NT2/D1 (cell line): Measurements from ENCODE around the gene HS3ST2.
"Not testable (repeated sequence)": the region's sequence is repeated elsewhere in the genome, so short reads cannot be mapped to it uniquely, and the experiment has no call there.

ENCODE experiments used
- DNase-seq: peaks from one replicate; pipeline ENCODE4 v3.0.0-alpha.2; 2011; ENCODE audit warnings: low read depth, low spot score
- H3K27me3 ChIP-seq: 2 replicates; pipeline ENCODE4 v1.6.0; 2011; ENCODE audit warnings: mild to moderate bottlenecking; ENCODE audit not compliant: insufficient read length, insufficient read depth
- H3K36me3 ChIP-seq: 2 replicates; pipeline ENCODE4 v1.6.1; 2011; ENCODE audit warnings: mild to moderate bottlenecking, low read length, mixed read lengths; ENCODE audit not compliant: insufficient read depth, insufficient read length
- H3K4me1 ChIP-seq: 2 replicates; pipeline ENCODE4 v1.5.1; 2011; ENCODE audit not compliant: insufficient read depth, insufficient read length
- H3K4me3 ChIP-seq: 2 replicates; pipeline ENCODE4 v1.5.1; 2011; ENCODE audit warnings: low read depth; ENCODE audit not compliant: insufficient read length
- H3K9ac ChIP-seq: 2 replicates; pipeline ENCODE4 v1.6.0; 2011; ENCODE audit warnings: low read depth; ENCODE audit not compliant: insufficient read length
- H3K9me3 ChIP-seq: 2 replicates; pipeline ENCODE4 v1.5.1; 2011; ENCODE audit warnings: mild to moderate bottlenecking, low read length; ENCODE audit not compliant: insufficient read depth
- SUZ12 ChIP-seq: IDR thresholded peaks from 2 replicates; pipeline ENCODE4 v1.6.1; 2011; ENCODE audit not compliant: insufficient read length, insufficient read depth; ENCODE audit errors: extremely low read depth
- YY1 ChIP-seq: IDR thresholded peaks from 2 replicates; pipeline ENCODE4 v1.6.1; 2011; ENCODE audit not compliant: insufficient read length, insufficient read depth
- ZNF274 ChIP-seq: IDR thresholded peaks from 2 replicates; pipeline ENCODE4 v1.6.1; 2011; ENCODE audit warnings: mild to moderate bottlenecking, low read depth, low read length

Gene HS3ST2

DNA sequence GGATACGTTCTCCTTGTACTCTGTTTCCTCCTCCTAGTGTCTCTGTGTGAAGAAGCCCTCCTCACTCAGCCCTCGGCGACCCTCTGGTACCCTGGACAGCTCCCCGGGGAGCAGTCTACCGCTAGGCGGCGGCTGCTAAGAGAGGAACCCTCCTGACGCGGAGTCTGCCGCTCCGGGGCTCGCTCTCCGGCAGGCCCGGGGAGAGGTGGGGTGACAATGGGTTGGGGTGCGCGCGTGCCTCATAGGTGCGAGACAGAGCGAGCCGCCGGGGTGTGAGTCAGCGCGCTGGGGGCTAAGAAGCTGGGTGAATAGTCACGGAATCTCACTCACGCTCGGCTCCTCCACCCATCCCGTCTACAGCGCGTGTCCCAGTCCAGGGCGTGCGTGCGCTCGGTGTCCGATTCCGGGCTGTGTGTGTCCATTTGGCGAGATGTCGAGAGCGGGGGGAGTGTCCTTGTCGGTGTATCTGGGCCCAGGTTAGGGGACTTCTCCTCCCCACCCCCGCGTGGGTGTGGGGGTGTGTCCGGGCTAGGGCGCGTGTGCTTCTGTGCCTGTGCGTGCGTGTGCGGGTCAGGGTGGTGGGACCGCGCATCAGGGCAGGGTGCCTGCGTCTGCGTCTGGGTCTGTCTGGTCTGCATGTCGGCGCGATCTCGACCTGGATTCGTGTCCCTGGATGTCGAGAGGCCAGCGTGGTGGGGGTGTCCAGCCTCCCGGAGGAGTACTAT lies 577 bp upstream of the HS3ST2 start:
- peak; percentile 75 for DNase-seq
- peak overlapping the region; percentile 65 for H3K4me3 ChIP-seq
- peak overlapping the region; percentile 61 for H3K9ac ChIP-seq
- no peaks in the 10 kb centered on the region for H3K9me3 ChIP-seq
- no peaks in the 10 kb centered on the region for H3K36me3 ChIP-seq
- no peak for TF ChIP-seq SUZ12
- TF ChIP-seq YY1, result no peak
- no peak for TF ChIP-seq ZNF274
- H3K4me1 ChIP-seq, result peaks cover 4% of the 10 kb centered on the region
- H3K27me3 ChIP-seq, result peaks cover 66% of the 10 kb centered on the region

DNA sequence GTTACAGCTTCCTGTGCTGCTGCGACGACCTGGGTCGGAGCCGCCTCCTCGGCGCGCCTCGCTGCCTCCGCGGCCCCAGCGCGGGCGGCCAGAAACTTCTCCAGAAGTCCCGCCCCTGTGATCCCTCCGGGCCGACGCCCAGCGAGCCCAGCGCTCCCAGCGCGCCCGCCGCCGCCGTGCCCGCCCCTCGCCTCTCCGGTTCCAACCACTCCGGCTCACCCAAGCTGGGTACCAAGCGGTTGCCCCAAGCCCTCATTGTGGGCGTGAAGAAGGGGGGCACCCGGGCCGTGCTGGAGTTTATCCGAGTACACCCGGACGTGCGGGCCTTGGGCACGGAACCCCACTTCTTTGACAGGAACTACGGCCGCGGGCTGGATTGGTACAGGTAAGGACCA lies 746 bp downstream of the HS3ST2 start:
- TF ChIP-seq ZNF274 (no peak), SUZ12 (peak; percentile 91)
- H3K9me3 ChIP-seq, result no peaks in the 10 kb centered on the region
- H3K27me3 ChIP-seq, result peaks cover 74% of the 10 kb centered on the region
- no peak for DNase-seq
- peaks cover 4% of the 10 kb centered on the region for H3K4me1 ChIP-seq
- peak overlapping the region; percentile 65 for H3K4me3 ChIP-seq
- H3K36me3 ChIP-seq, result no peaks in the 10 kb centered on the region
- peak overlapping the region; percentile 69 for H3K9ac ChIP-seq

DNA sequence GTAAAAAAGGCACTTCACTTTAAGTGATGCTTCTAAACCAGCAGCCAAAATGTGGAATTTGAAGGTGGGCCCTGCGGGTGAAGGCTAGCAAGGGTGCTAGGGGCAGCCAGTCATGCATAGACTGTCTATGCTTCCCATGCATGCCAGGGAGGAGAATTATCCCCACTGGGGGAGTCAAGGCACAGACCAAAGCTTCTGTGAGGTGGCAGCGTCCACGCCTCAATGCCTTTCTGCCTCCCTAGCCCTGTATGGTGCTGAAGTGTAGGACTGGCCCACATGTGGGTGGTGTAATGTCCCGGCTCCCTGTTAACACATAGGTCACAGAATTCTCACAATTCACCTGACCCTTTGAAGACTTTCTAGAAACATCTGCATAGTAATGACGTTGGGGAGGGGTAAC lies 1.9 kb downstream of the HS3ST2 start:
- H3K4me1 ChIP-seq, result peaks cover 4% of the 10 kb centered on the region
- H3K27me3 ChIP-seq, result peaks cover 74% of the 10 kb centered on the region
- no peaks in the 10 kb centered on the region for H3K9me3 ChIP-seq
- TF ChIP-seq SUZ12 (no peak), YY1 (no peak), ZNF274 (no peak)
- no peak overlapping the region for H3K4me3 ChIP-seq
- no peak overlapping the region for H3K9ac ChIP-seq
- no peak for DNase-seq
- H3K36me3 ChIP-seq, result no peaks in the 10 kb centered on the region

GRCh38 chr16:22816475-22816874 lies 2.5 kb downstream of the HS3ST2 start:
- DNase-seq, result no peak
- Histone ChIP-seq H3K9me3 (no peaks in the 10 kb centered on the region), H3K27me3 (peaks cover 72% of the 10 kb centered on the region), H3K9ac (no peak overlapping the region), H3K4me1 (peaks cover 4% of the 10 kb centered on the region), H3K36me3 (no peaks in the 10 kb centered on the region), H3K4me3 (no peak overlapping the region)
- TF ChIP-seq YY1, result no peak
- no peak for TF ChIP-seq ZNF274
- no peak for TF ChIP-seq SUZ12

DNA sequence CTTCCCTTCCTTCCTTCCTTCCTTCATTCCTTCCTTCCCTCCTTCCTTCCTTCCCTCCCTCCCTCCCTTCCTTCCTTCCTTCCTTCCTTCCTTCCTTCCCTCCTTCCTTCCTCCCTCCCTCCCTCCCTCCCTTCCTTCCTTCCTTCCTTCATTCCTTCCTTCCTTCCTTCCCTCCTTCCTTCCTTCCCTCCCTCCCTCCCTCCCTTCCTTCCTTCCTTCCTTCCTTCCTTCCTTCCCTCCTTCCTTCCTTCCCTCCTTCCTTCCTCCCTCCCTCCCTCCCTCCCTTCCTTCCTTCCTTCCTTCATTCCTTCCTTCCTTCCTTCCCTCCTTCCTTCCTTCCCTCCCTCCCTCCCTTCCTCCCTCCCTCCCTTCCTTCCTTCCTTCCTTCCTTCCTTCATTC lies 4.8 kb downstream of the HS3ST2 start:
- not testable (repeated sequence) for H3K36me3 ChIP-seq, DNase-seq, H3K4me1 ChIP-seq, H3K4me3 ChIP-seq, H3K9ac ChIP-seq, H3K9me3 ChIP-seq
- H3K27me3 ChIP-seq, result peaks cover 52% of the 10 kb centered on the region

GRCh38 chr16:22838681-22839080 lies 24.7 kb downstream of the HS3ST2 start:
- H3K27me3 ChIP-seq, result no peaks in the 10 kb centered on the region
- H3K4me3 ChIP-seq, result no peak overlapping the region
- H3K4me1 ChIP-seq, result no peaks in the 10 kb centered on the region
- H3K9ac ChIP-seq, result no peak overlapping the region
- DNase-seq, result no peak
- no peaks in the 10 kb centered on the region for H3K9me3 ChIP-seq
- no peak for TF ChIP-seq SUZ12
- no peak for TF ChIP-seq YY1
- no peak for TF ChIP-seq ZNF274
- H3K36me3 ChIP-seq, result no peaks in the 10 kb centered on the region

DNA sequence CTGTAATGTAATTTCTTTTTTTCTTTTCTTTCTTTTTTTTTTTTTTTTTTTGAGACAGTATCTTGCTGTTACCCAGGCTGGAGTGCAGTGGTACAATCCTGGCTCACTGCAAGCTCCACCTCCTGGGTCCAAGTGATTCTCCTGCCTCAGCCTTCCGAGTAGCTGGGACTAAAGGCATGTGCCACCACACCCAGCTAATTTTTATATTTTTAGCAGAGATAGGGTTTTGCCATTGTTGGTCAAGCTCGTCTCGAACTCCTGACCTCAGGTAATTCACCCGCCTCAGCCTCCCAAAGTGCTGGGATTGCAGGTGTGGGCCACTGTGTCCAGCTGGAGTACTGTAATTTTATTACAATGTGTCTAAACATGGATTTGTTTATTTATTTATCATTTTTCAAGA lies 28.1 kb downstream of the HS3ST2 start:
- not testable (repeated sequence) for H3K9me3 ChIP-seq, H3K27me3 ChIP-seq, H3K4me1 ChIP-seq, H3K36me3 ChIP-seq, DNase-seq, H3K9ac ChIP-seq, H3K4me3 ChIP-seq

DNA sequence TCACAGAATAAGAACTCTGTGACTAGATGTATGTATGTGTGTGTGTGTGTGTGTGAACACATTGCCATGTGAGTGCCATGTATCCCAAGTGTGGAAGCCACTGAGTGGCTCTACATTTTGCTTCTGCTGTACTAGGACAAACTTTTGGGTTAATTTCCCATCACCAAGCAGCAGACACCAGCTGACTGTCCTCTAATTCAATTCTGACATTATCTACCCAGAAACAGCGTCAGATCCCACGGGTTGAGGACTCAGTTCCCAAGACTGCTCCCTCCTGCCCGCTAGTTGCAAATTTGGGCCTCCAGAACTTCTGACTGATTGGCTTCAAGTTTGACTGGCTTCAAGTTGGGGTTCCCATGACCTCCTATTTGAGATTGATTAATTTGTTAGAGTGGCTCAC lies 29.2 kb downstream of the HS3ST2 start:
- Histone ChIP-seq H3K9me3 (no peaks in the 10 kb centered on the region), H3K9ac (no peak overlapping the region), H3K27me3 (no peaks in the 10 kb centered on the region), H3K36me3 (no peaks in the 10 kb centered on the region), H3K4me1 (no peaks in the 10 kb centered on the region), H3K4me3 (no peak overlapping the region)
- DNase-seq, result no peak
- TF ChIP-seq ZNF274 (no peak), YY1 (no peak), SUZ12 (no peak)
